ENCODE results near the gene HHIPL1.

Gene HHIPL1

DNA sequence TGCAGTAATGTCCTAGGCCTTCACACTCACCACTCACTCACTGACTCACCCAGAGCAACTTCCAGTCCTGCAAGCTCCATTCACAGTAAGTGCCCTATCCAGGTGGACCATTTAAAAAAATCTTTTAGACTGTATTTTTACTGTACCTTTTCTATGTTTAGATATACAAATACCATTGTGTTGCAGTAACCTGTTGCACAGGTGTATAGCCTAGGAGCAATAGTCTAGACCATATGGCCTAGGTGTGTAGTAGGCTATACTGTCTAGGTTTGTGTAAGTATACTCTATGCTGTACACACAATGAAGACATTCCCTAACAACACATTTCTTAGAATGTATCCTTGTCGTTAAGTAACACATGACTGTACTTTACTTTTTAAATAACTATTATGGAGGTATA is 56.3 kb downstream of the HHIPL1 start:
- WGBS (ENCODE audit: extremely low coverage, insufficient coverage, insufficient read length), result no CpG with 5 or more reads among the region's 1 CpG
- DNase-seq, result no peak
- no peak overlapping the region for H4K8ac ChIP-seq (ENCODE audit: low read depth, low read length)
- no peaks in the 10 kb centered on the region for H3K27me3 ChIP-seq (ENCODE audit: insufficient read depth, low read length)
- no peaks in the 10 kb centered on the region for H3K36me3 ChIP-seq (ENCODE audit: control insufficient read depth in 1 of 2, insufficient read depth in 2 of 2, low read length in 2 of 2)
- no peak overlapping the region for H2BK12ac ChIP-seq (ENCODE audit: low read length)
- no peak overlapping the region for H3K9ac ChIP-seq (ENCODE audit: low read length)
- no peak overlapping the region for H4K12ac ChIP-seq (ENCODE audit: low read depth, low read length)
- no peak overlapping the region for H3K4me3 ChIP-seq (ENCODE audit: low read depth, low read length)
- no peak overlapping the region for H2BK5ac ChIP-seq (ENCODE audit: low read depth, low read length, poor library complexity)
- no peak overlapping the region for H3K4me2 ChIP-seq (ENCODE audit: low read length)
- no peak overlapping the region for H4K91ac ChIP-seq (ENCODE audit: low read depth, low read length)
- peaks cover 6 to 14% of the 10 kb centered on the region in 2 experiments for H3K4me1 ChIP-seq (ENCODE audit: control insufficient read depth in 1 of 2, insufficient read depth in 2 of 2, low read length in 2 of 2)
- no peak overlapping the region for H3K27ac ChIP-seq (ENCODE audit: low read depth, low read length)
- H3K18ac ChIP-seq (ENCODE audit: low read length), result no peak overlapping the region
- H3K79me1 ChIP-seq (ENCODE audit: low read length), result peaks cover 2% of the 10 kb centered on the region
- no peak overlapping the region for H2AFZ ChIP-seq (ENCODE audit: insufficient read depth, low read length, poor library complexity)
- H3K14ac ChIP-seq (ENCODE audit: low read length), result no peak overlapping the region
- no peaks in the 10 kb centered on the region for H3K79me2 ChIP-seq (ENCODE audit: control insufficient read depth, insufficient read depth, low read length, poor library complexity)
- no peak overlapping the region for H2BK120ac ChIP-seq (ENCODE audit: insufficient read depth, low read length, poor library complexity)
- H3K4ac ChIP-seq (ENCODE audit: low read depth, low read length), result no peak overlapping the region
- no peak overlapping the region for H3K23ac ChIP-seq (ENCODE audit: low read length)
- no peak overlapping the region for H2AK5ac ChIP-seq (ENCODE audit: low read length)
- H3K9me3 ChIP-seq (ENCODE audit: insufficient read depth, low read depth, low read length), result peaks cover 5% of the 10 kb centered on the region

DNA sequence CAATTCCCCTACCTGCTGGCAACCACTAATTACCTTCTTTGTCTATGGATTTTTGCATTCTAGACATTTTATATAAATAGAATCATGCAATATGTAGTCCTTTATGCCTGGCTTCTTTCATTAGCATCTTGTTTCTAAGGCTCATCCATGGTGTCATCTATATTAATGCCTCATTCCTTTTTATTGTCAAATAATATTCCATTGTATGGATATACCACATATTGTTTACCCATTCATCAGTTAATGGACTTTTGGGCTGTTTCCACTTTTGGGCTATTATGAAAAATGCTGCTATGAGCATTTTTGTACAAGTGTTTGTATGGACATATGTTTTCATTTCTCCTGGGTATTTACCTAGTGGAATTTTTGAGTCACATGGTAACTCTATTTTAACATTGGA is 57.2 kb downstream of the HHIPL1 start:
- Histone ChIP-seq H3K14ac (ENCODE audit: low read length) (no peak overlapping the region), H3K18ac (ENCODE audit: low read length) (no peak overlapping the region), H3K36me3 (ENCODE audit: control insufficient read depth in 1 of 2, insufficient read depth in 2 of 2, low read length in 2 of 2) (no peaks in the 10 kb centered on the region), H3K9ac (ENCODE audit: low read length) (no peak overlapping the region), H2AK5ac (ENCODE audit: low read length) (no peak overlapping the region), H2BK120ac (ENCODE audit: insufficient read depth, low read length, poor library complexity) (no peak overlapping the region), H3K4me1 (ENCODE audit: control insufficient read depth in 1 of 2, insufficient read depth in 2 of 2, low read length in 2 of 2) (peaks cover 6 to 10% of the 10 kb centered on the region in 2 experiments), H3K27ac (ENCODE audit: low read depth, low read length) (no peak overlapping the region), H4K8ac (ENCODE audit: low read depth, low read length) (no peak overlapping the region), H4K91ac (ENCODE audit: low read depth, low read length) (no peak overlapping the region), H2AFZ (ENCODE audit: insufficient read depth, low read length, poor library complexity) (no peak overlapping the region), H3K9me3 (ENCODE audit: insufficient read depth, low read depth, low read length) (peaks cover 5% of the 10 kb centered on the region), H3K4me2 (ENCODE audit: low read length) (no peak overlapping the region), H3K4ac (ENCODE audit: low read depth, low read length) (no peak overlapping the region), H3K79me1 (ENCODE audit: low read length) (peaks cover 2% of the 10 kb centered on the region), H2BK5ac (ENCODE audit: low read depth, low read length, poor library complexity) (no peak overlapping the region), H3K23ac (ENCODE audit: low read length) (no peak overlapping the region), H3K79me2 (ENCODE audit: control insufficient read depth, insufficient read depth, low read length, poor library complexity) (no peaks in the 10 kb centered on the region), H4K12ac (ENCODE audit: low read depth, low read length) (no peak overlapping the region), H3K27me3 (ENCODE audit: insufficient read depth, low read length) (no peaks in the 10 kb centered on the region), H3K4me3 (ENCODE audit: low read depth, low read length) (no peak overlapping the region), H2BK12ac (ENCODE audit: low read length) (no peak overlapping the region)
- no peak for DNase-seq

DNA sequence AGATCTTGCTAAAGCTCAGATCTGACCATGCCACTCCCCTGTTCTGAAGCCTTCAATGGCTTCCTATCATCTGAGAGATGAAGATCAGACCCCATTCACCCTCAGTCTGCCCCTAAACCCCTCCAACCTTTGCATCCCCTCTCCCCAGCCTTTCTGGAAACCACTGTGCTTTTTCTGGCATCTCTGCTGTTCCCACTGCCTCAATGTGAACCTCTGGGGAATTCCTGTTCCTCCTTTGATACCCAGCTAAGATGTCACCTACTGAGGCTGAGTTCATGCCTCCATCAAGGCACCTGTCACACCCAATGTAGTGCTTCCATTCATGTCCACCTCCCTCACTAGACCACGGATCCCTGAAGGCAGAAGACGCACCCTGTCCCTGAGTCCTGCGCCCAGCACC is 58.5 kb downstream of the HHIPL1 start:
- Histone ChIP-seq H3K9ac (ENCODE audit: low read length) (no peak overlapping the region), H4K8ac (ENCODE audit: low read depth, low read length) (no peak overlapping the region), H3K4me3 (ENCODE audit: low read depth, low read length) (no peak overlapping the region), H3K79me2 (ENCODE audit: control insufficient read depth, insufficient read depth, low read length, poor library complexity) (no peaks in the 10 kb centered on the region), H3K79me1 (ENCODE audit: low read length) (no peaks in the 10 kb centered on the region), H3K14ac (ENCODE audit: low read length) (no peak overlapping the region), H2BK12ac (ENCODE audit: low read length) (no peak overlapping the region), H2AFZ (ENCODE audit: insufficient read depth, low read length, poor library complexity) (no peak overlapping the region), H2AK5ac (ENCODE audit: low read length) (no peak overlapping the region), H3K4me2 (ENCODE audit: low read length) (no peak overlapping the region), H3K27me3 (ENCODE audit: insufficient read depth, low read length) (no peaks in the 10 kb centered on the region), H4K12ac (ENCODE audit: low read depth, low read length) (no peak overlapping the region), H3K9me3 (ENCODE audit: insufficient read depth, low read depth, low read length) (peaks cover 5% of the 10 kb centered on the region), H3K18ac (ENCODE audit: low read length) (no peak overlapping the region), H4K91ac (ENCODE audit: low read depth, low read length) (no peak overlapping the region), H3K36me3 (ENCODE audit: control insufficient read depth in 1 of 2, insufficient read depth in 2 of 2, low read length in 2 of 2) (no peaks in the 10 kb centered on the region), H2BK5ac (ENCODE audit: low read depth, low read length, poor library complexity) (no peak overlapping the region), H3K4me1 (ENCODE audit: control insufficient read depth in 1 of 2, insufficient read depth in 2 of 2, low read length in 2 of 2) (no peaks in the 10 kb centered on the region), H2BK120ac (ENCODE audit: insufficient read depth, low read length, poor library complexity) (no peak overlapping the region), H3K4ac (ENCODE audit: low read depth, low read length) (no peak overlapping the region), H3K23ac (ENCODE audit: low read length) (no peak overlapping the region), H3K27ac (ENCODE audit: low read depth, low read length) (no peak overlapping the region)
- no peak for DNase-seq
- no CpG with 5 or more reads among the region's 3 CpGs for WGBS (ENCODE audit: extremely low coverage, insufficient coverage, insufficient read length)

DNA sequence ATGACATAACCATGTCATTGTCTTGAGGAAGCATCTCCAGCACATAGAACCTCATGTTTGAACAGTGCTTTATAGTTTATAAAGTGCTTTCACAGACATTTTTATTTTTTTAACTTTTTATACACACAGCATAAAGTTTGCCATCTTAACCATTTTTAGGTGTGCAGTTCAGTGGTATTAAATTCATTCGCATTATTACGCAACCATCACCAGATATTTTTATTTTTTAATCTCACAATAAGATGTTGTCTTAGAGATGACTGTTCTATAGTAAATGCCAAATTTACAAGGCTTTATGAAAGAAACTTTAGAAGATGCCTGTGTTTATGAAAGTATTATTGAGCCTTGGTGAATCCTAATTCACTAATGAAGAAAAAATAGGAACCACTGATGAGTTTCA is 59.1 kb downstream of the HHIPL1 start:
- no peak overlapping the region for H2BK5ac ChIP-seq (ENCODE audit: low read depth, low read length, poor library complexity)
- H4K12ac ChIP-seq (ENCODE audit: low read depth, low read length), result no peak overlapping the region
- peaks cover 5% of the 10 kb centered on the region for H3K9me3 ChIP-seq (ENCODE audit: insufficient read depth, low read depth, low read length)
- H3K27me3 ChIP-seq (ENCODE audit: insufficient read depth, low read length), result no peaks in the 10 kb centered on the region
- no CpG with 5 or more reads among the region's 2 CpGs for WGBS (ENCODE audit: extremely low coverage, insufficient coverage, insufficient read length)
- H3K18ac ChIP-seq (ENCODE audit: low read length), result no peak overlapping the region
- DNase-seq, result no peak
- no peak overlapping the region for H3K4me3 ChIP-seq (ENCODE audit: low read depth, low read length)
- H2BK12ac ChIP-seq (ENCODE audit: low read length), result no peak overlapping the region
- no peak overlapping the region for H4K91ac ChIP-seq (ENCODE audit: low read depth, low read length)
- H2AFZ ChIP-seq (ENCODE audit: insufficient read depth, low read length, poor library complexity), result no peak overlapping the region
- H3K14ac ChIP-seq (ENCODE audit: low read length), result no peak overlapping the region
- no peak overlapping the region for H3K27ac ChIP-seq (ENCODE audit: low read depth, low read length)
- H3K79me1 ChIP-seq (ENCODE audit: low read length), result no peaks in the 10 kb centered on the region
- H3K4ac ChIP-seq (ENCODE audit: low read depth, low read length), result no peak overlapping the region
- H3K4me1 ChIP-seq (ENCODE audit: control insufficient read depth in 1 of 2, insufficient read depth in 2 of 2, low read length in 2 of 2), result no peaks in the 10 kb centered on the region
- H2BK120ac ChIP-seq (ENCODE audit: insufficient read depth, low read length, poor library complexity), result no peak overlapping the region
- no peak overlapping the region for H3K9ac ChIP-seq (ENCODE audit: low read length)
- no peak overlapping the region for H3K4me2 ChIP-seq (ENCODE audit: low read length)
- H3K36me3 ChIP-seq (ENCODE audit: control insufficient read depth in 1 of 2, insufficient read depth in 2 of 2, low read length in 2 of 2), result no peaks in the 10 kb centered on the region
- no peak overlapping the region for H4K8ac ChIP-seq (ENCODE audit: low read depth, low read length)
- H3K23ac ChIP-seq (ENCODE audit: low read length), result no peak overlapping the region
- no peak overlapping the region for H2AK5ac ChIP-seq (ENCODE audit: low read length)
- no peaks in the 10 kb centered on the region for H3K79me2 ChIP-seq (ENCODE audit: control insufficient read depth, insufficient read depth, low read length, poor library complexity)
